ENCODE results near the gene NHERF2. TPM values are rescaled to one million over a fixed set of nuclear protein-coding genes. Genes with fewer than 3 reads are reported as not detected.

The NHERF2 gene
- total RNA-seq, 1 donor from 2014 or later: 121 TPM

DNA sequence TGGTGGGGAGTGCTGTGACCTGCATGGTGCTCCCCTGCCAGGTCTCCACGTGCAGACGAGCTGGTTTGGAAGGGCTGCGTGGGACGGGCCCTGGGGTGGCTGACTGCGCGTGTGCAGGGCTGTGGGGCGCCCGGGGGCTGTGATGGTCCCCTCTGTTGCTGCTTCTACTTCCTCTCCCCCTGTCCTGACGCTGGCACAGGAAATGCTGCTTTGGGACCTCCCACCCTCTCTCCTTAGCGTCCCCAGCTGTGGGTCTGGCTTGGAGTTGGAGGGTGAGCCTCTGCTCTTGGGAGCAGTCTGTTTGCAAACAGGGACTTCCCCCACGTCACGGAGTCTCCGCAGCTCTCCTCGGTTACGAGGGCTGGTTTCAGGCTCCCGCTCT lies 56.3 kb downstream of the NHERF2 start:
- DNase-seq (ENCODE audit: low spot score): no peak

- no peak for DNase-seq (ENCODE audit: low spot score)
Observed at GRCh38 chr16:2083409-2083808, 56.7 kb downstream of the NHERF2 start.

- no peak for DNase-seq (ENCODE audit: low spot score)
Observed at GRCh38 chr16:2083876-2084780, 57.4 kb downstream of the NHERF2 start.

DNA sequence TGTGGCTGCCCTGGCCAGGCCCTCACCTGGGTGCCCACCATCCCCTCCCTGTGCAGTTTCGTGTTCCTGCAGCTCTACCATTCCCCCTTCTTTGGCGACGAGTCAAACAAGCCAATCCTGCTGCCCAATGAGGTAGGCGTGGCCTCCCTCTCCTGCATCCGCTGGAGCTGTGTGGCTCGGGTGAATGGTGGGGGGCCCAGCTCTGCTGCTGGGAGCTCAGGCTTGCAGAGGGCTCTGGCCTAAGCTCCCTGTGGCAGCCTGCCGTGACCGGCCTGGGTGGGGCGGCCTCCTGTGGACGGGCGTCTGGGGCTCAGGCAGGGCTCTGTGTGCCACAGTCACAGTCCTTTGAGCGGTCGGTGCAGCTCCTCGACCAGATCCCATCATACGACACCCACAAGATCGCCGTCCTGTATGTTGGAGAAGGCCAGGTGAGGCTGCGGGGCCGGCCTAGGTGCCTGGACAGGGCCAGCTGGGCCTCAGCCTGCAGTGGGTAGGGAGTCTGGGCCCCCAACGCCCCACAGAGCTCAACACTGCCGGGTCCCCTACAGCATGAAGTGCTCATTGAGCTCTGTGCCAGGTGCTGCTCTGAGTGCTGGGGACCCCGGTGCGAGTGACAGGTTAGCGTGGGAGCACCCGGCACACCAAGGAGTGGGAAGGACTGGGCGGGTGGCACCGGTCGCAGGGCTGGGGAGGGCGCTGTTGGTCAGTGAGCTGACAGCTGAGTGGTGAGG lies 58.4 kb downstream of the NHERF2 start:
- no peak for DNase-seq (ENCODE audit: low spot score)

DNA sequence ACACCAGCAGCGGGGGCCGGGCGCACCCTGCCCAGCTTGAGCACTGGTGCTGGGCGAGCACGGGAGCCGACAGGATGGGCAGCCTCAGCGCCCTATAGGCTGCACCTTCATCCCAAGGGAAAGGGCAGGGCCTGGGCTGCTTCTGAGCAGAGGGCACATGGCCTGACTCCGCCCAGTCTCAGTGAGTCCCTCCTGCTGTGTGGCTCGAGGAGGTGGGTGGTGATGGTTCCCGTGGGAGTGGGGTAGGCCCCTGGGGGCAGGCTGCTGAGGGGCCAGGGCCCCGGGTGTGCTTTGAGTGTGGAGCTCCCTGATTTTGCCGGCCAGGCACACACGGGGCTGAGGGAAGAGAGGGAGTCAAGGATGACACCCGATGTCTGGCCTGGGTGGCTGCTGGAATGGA lies 59.0 kb downstream of the NHERF2 start:
- DNase-seq (ENCODE audit: low spot score): no peak

DNA sequence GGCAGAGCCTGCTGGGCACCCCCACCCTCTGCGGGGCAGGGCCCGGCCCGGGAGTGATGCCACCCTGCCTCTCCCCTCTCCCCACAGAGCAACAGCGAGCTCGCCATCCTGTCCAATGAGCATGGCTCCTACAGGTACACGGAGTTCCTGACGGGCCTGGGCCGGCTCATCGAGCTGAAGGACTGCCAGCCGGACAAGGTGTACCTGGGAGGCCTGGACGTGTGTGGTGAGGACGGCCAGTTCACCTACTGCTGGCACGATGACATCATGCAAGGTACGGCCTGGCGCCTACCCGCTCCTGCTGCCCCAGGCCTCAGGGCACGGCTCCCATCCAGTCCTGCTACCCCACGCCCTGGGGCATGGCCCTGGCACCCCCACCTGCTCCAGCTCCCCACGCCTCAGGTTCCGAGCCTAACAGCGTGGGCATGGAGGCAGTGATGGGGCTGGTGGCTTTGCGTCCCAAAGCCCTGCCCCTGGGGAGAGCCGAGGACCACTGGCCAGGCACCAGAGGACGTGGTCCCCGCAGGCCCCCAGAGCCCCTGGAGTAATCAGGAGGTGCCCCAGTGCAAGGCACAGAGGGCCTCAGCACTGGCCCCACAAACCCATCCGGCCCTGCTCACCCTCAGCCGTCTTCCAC lies 59.5 kb downstream of the NHERF2 start:
- no peak for DNase-seq (ENCODE audit: low spot score)

GRCh38 chr16:2086812-2087747 lies 60.4 kb downstream of the NHERF2 start:
- DNase-seq (ENCODE audit: low spot score): no peak

DNA sequence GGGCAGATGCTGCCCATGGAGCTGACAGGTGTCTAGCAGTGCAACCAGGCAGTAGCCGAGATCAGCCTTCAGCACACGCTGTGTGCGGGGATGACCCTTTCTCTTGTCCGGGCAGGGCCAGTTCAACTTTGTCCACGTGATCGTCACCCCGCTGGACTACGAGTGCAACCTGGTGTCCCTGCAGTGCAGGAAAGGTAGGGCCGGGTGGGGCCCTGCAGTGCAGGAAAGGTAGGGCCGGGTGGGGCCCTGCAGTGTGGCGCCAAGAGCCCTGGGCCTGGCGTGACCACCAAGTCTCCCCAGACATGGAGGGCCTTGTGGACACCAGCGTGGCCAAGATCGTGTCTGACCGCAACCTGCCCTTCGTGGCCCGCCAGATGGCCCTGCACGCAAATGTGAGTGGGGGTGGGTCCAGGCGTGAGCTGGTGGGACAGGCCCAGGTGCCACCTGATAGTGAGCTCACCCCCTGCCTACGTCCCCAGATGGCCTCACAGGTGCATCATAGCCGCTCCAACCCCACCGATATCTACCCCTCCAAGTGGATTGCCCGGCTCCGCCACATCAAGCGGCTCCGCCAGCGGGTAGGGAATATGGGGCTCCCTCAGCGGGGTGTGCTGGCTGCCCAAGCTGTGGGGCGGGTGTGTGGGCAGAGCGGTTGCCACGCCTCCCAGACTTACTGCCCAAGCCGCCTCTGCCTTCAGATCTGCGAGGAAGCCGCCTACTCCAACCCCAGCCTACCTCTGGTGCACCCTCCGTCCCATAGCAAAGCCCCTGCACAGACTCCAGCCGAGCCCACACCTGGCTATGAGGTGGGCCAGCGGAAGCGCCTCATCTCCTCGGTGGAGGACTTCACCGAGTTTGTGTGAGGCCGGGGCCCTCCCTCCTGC lies 61.3 kb downstream of the NHERF2 start:
- no peak for DNase-seq (ENCODE audit: low spot score)

Other genes starting within 250 kb of the NHERF2 start
- 57.9 TPM for gene SPSB3, start 244.3 kb upstream of the NHERF2 start, total RNA-seq
- gene NUBP2, start 243.9 kb upstream of the NHERF2 start, total RNA-seq: 54.4 TPM
- 29.3 TPM for gene IGFALS, start 233.2 kb upstream of the NHERF2 start, total RNA-seq
- 82.2 TPM for gene HAGH, start 200.1 kb upstream of the NHERF2 start, total RNA-seq
- gene FAHD1, start 199.7 kb upstream of the NHERF2 start, total RNA-seq: 49.6 TPM
- gene MEIOB, start 154.7 kb upstream of the NHERF2 start, total RNA-seq: 0.17 TPM
- not detected for gene HS3ST6, start 108.5 kb upstream of the NHERF2 start, total RNA-seq
- 41.2 TPM for gene MSRB1, start 83.7 kb upstream of the NHERF2 start, total RNA-seq
- not detected for gene RPL3L, start 72.2 kb upstream of the NHERF2 start, total RNA-seq
- gene NDUFB10, start 67.4 kb upstream of the NHERF2 start, total RNA-seq: 145 TPM
- gene RPS2, start 62.1 kb upstream of the NHERF2 start, total RNA-seq: 1,121 TPM
- gene RNF151, start 60.0 kb upstream of the NHERF2 start, total RNA-seq: not detected
- 32.5 TPM for gene TBL3, start 54.8 kb upstream of the NHERF2 start, total RNA-seq
- gene NOXO1, start 45.4 kb upstream of the NHERF2 start, total RNA-seq: 2.7 TPM
- gene GFER, start 42.7 kb upstream of the NHERF2 start, total RNA-seq: 34.3 TPM
- gene SYNGR3, start 36.9 kb upstream of the NHERF2 start, total RNA-seq: 1.4 TPM
- 42.1 TPM for gene ZNF598, start 17.1 kb upstream of the NHERF2 start, total RNA-seq
- 1.6 TPM for gene NPW, start 7.1 kb upstream of the NHERF2 start, total RNA-seq
- gene NTHL1, start 20.9 kb downstream of the NHERF2 start, total RNA-seq: 33.9 TPM
- gene TSC2, start 21.1 kb downstream of the NHERF2 start, total RNA-seq: 185 TPM
- gene PKD1, start 109.0 kb downstream of the NHERF2 start, total RNA-seq: 154 TPM
- gene RAB26, start 121.7 kb downstream of the NHERF2 start, total RNA-seq: 7.7 TPM
- gene TRAF7, start 128.9 kb downstream of the NHERF2 start, total RNA-seq: 100 TPM
- 0.58 TPM for gene CASKIN1, start 169.7 kb downstream of the NHERF2 start, total RNA-seq
- gene MLST8, start 178.6 kb downstream of the NHERF2 start, total RNA-seq: 31.2 TPM
- 15.2 TPM for gene BRICD5, start 184.0 kb downstream of the NHERF2 start, total RNA-seq
- 19.7 TPM for gene PGP, start 187.9 kb downstream of the NHERF2 start, total RNA-seq
- gene E4F1, start 196.7 kb downstream of the NHERF2 start, total RNA-seq: 33.3 TPM
- gene DNASE1L2, start 209.5 kb downstream of the NHERF2 start, total RNA-seq: 4.6 TPM
- 69.9 TPM for gene ECI1, start 224.7 kb downstream of the NHERF2 start, total RNA-seq
- gene RNPS1, start 241.2 kb downstream of the NHERF2 start, total RNA-seq: 114 TPM